IPS DF 4.7 (cell line): ENCODE results near the gene EXOC4.

Source experiments
- DNase-seq: peaks from one replicate; pipeline ENCODE4 v3.0.0-alpha.2; 2013; ENCODE audit warnings: low spot score; ENCODE audit errors: extremely low read depth

The EXOC4 gene

GRCh38 chr7:133912916-133913697 is 660.2 kb downstream of the EXOC4 start:
- DNase-seq, result no peak

- no peak for DNase-seq
Observed at GRCh38 chr7:133916621-133917020, 663.7 kb downstream of the EXOC4 start.

GRCh38 chr7:133919810-133920209 is 666.9 kb downstream of the EXOC4 start:
- no peak for DNase-seq

- no peak for DNase-seq
Observed at GRCh38 chr7:133921635-133922182, 668.8 kb downstream of the EXOC4 start.

- no peak for DNase-seq
Observed at GRCh38 chr7:133923974-133924373, 671.1 kb downstream of the EXOC4 start.

GRCh38 chr7:133931053-133931452 is 678.2 kb downstream of the EXOC4 start:
- no peak for DNase-seq

GRCh38 chr7:133932591-133932990 is 679.7 kb downstream of the EXOC4 start:
- no peak for DNase-seq

- no peak for DNase-seq
Observed at GRCh38 chr7:133934262-133934976, 681.5 kb downstream of the EXOC4 start.

GRCh38 chr7:133934977-133935330 is 682.1 kb downstream of the EXOC4 start:
- no peak for DNase-seq

GRCh38 chr7:133936074-133936473 is 683.2 kb downstream of the EXOC4 start:
- DNase-seq, result no peak

- DNase-seq, result no peak
Observed at GRCh38 chr7:133937786-133938185, 684.9 kb downstream of the EXOC4 start.

GRCh38 chr7:133940368-133940767 is 687.5 kb downstream of the EXOC4 start:
- no peak for DNase-seq

GRCh38 chr7:133941496-133941895 is 688.6 kb downstream of the EXOC4 start:
- no peak for DNase-seq

GRCh38 chr7:133945497-133945896 is 692.6 kb downstream of the EXOC4 start:
- no peak for DNase-seq

GRCh38 chr7:133947458-133948254 is 694.8 kb downstream of the EXOC4 start:
- DNase-seq, result no peak

GRCh38 chr7:133948588-133948987 is 695.7 kb downstream of the EXOC4 start:
- DNase-seq, result no peak

GRCh38 chr7:133950855-133951254 is 698.0 kb downstream of the EXOC4 start:
- no peak for DNase-seq

- no peak for DNase-seq
Observed at GRCh38 chr7:133955208-133955607, 702.3 kb downstream of the EXOC4 start.

- no peak for DNase-seq
Observed at GRCh38 chr7:133957845-133958244, 705.0 kb downstream of the EXOC4 start.

- DNase-seq, result no peak
Observed at GRCh38 chr7:133958822-133959221, 705.9 kb downstream of the EXOC4 start.

GRCh38 chr7:133959505-133959904 is 706.6 kb downstream of the EXOC4 start:
- no peak for DNase-seq

- no peak for DNase-seq
Observed at GRCh38 chr7:133961724-133962123, 708.8 kb downstream of the EXOC4 start.
